Endometrial microvascular endothelial cells (primary cell): ENCODE data around the gene SNRPA1. TPM values are rescaled to one million over a fixed set of nuclear protein-coding genes. Genes with fewer than 3 reads are reported as not detected.

Experiments used
- in situ Hi-C: cut with HindIII; loops from 2 replicates; pipeline ENCODE4 v1.10.0; 2017; ENCODE audit warnings: low sequenced_read_pairs, low pct_unique_long_range_greater_than_20kb; ENCODE audit errors: inconsistent ontology term
- total RNA-seq: library from RNA; depleted of rRNA; stranded (reverse); fragments of >200 nt; gene quantifications from one replicate; pipeline ENCODE4 v1.2.3, GENCODE V29; 2015; ENCODE audit errors: inconsistent ontology term

The SNRPA1 gene
- total RNA-seq, 1 donor from 2014 or later, result 59.7 TPM

DNA sequence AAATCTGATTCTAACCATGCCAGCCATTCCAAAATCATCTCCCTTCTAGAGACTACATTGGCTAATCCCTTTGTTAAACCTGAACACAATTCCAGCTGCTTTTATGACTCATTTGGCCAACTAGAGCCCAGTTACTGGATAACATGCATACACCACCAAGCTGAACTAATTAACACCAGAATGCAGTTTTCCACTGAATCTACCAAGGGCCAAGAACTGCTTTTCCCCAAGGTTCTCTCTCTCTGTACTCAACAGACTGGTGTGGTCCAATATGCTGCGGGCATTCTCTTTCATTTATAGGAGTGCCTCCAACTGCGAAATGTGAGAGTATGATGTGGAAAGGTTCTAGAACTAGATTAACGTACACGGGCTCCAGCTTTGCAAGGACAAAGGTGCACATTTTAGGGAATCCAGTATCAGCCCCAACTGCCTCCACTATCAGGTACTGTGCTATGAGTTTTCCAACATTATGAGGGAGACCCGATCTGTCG, 44.7 kb downstream of the SNRPA1 start:
- in situ Hi-C loops, result no loop called here

DNA sequence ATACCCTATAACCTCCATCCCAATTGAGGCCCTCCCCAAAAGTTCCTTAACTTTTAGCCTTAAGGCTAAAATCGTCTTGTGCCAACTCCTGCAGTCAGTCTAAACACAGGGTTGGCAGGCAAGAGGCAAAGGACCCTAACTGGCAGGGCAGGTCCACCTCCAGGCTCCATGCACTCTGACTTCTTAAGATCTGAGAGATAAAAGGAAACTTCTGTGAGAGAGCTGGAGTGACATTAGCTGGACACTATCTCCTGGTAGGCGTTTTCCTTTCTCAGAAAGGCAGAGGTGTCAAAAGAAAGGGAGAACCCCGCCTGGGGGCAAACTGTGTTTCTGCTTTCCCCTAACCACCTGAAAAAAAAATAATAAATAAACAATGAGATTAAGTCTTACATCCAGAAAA, 46.8 kb downstream of the SNRPA1 start:
- in situ Hi-C loops, result no loop called here

DNA sequence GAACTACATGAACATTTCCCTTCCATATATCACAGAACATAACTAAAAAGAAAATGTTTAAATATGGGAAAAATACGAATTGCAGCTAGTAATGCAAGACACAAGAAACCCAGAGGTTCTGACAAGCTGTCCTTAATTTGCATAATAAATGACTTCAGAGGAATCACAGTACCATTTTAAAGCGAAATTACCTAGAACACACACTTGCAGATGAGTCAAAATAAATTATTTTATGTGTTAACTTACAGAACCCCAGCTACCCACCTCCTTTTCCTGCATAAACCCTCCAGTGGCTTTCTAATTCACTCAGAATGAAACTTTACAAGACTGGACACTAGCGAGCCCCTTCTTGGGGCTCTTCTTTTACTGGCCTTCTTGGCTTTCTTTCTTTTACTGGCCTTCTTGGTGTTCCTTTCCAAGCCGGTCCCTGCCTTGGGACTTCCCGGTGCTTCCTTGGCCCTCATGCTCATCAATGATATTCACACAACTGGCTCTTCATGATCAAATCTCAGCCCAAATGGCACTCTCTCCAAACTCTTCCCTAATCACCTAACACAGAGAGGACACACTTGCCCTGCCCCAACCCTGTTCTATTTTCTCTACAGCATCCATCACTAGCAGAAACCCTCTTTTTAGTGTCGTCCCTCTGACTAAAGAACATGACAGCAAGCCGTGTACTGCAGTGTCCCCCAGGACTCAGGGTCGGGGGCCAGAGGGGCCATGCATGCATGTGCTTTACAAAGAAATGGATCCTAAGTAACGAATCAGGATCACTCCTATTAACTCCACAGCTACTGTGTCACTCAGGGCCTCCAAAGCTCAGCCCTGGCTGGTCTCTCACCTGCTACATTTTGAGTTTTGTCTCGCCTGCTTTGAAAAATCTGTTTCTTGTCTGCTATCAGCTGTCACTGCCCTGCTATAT, 48.0 kb downstream of the SNRPA1 start:
- in situ Hi-C loops, result no loop called here

DNA sequence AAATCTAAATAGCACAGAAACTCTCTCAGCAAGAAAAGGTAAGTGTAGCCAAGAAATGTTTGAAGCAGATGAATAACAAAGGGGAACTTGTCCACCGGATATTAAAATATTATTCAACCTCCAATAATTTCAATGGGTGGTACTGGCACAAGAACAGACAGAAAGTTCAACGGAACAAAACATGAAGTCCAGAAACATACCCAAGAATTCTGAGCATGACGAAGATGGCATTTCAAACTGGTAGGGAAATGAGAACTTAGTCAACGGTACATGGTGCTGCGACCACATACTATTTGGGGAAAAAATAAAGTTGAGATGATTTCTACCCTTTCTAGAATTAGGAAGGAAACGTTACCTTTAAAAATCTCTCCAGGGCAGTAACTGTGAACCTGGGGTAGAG, 48.7 kb downstream of the SNRPA1 start:
- in situ Hi-C loops, result no loop called here

GRCh38 chr15:101244889-101245668, 50.0 kb downstream of the SNRPA1 start:
- in situ Hi-C loops, result loop anchor here (5.0 kb wide), 1 partner anchor 38 kb away; no protein-coding TSS in a partner anchor

- in situ Hi-C loops, result loop anchor here (5.0 kb wide), 1 partner anchor 37 kb away; no protein-coding TSS in a partner anchor
These were observed 50.8 kb downstream of the SNRPA1 start for GRCh38 chr15:101244036-101244781.

GRCh38 chr15:101243420-101243819, 51.6 kb downstream of the SNRPA1 start:
- in situ Hi-C loops, result loop anchor here (5.0 kb wide), 1 partner anchor 36 kb away; no protein-coding TSS in a partner anchor

DNA sequence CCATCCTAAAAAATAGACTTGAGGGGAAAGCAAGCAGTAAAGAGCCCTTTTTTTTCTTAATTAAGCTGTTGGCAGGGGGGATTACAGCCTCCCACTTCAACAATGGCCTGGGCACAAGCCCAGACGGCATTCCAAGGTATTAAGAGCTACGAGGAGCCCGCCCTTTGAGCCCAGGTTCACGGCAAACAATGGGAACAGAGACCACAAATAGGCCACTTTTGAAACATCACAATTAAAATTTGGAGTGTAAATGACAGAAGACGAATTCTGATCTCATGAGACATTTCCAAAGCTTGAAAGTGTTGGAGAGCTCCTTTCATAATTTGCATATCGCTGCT, 52.1 kb downstream of the SNRPA1 start:
- in situ Hi-C loops, result loop anchor here (5.0 kb wide), 1 partner anchor 36 kb away; no protein-coding TSS in a partner anchor

DNA sequence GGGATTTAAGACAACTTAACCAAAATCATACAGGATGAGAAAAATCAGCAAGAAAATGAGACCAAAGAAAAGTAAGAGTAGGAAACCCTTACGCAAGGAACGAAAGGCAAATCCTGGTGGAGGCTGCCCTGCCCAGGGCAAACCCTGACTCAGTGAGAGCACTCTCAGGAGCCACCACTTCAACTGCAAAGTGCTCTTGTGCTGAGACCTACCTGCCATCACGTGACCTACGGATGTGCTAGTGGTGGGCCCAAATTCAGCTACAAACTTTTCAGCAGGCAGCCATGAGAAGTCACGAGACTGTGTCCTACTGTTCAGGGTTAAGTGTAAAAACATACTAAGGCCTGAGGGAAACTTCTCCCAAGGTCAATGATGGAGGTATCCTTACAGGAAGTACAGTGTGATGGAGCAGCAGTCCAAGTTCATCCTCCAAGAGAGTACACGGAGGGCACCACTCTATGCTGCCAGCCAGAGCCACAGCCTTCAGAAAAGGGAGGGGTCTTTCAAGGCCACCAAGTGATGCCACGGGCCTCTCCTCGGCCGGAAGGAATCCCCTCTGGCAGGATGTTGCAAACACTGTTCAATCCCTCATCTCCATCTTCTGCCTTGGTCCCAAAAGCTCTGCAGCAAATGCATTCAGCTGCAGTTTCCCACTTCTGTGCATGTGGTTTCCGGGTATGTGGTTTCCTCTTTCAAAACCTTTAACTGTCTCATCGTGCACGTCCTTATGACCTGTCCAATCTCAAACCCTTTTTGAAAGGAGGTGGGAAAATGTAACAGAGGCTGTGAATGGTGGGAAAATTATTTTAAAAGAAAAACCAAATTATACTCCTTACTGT, 52.7 kb downstream of the SNRPA1 start:
- in situ Hi-C loops, result loop anchor here (5.0 kb wide), 1 partner anchor 35 kb away; no protein-coding TSS in a partner anchor

DNA sequence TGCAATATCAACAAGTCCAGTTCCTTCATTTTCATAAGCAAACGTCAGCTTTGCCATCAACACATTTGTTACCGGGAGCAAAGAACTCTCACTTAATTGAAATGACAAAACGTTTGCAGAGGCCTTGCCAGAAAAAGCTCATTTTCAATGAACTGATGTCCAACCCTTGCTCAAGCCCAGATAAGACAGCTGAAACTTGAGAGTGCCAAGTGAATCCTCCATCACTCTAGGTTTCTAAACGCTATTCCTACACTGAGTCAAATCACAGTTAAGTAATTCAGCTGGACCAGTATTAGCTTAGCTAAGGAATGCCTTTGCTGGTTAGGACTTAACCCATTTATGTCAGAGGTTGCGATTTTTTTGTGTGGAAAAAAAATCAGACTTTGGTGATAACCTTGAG, 54.7 kb downstream of the SNRPA1 start:
- in situ Hi-C loops, result loop anchor here (5.0 kb wide), 1 partner anchor 33 kb away; no protein-coding TSS in a partner anchor

DNA sequence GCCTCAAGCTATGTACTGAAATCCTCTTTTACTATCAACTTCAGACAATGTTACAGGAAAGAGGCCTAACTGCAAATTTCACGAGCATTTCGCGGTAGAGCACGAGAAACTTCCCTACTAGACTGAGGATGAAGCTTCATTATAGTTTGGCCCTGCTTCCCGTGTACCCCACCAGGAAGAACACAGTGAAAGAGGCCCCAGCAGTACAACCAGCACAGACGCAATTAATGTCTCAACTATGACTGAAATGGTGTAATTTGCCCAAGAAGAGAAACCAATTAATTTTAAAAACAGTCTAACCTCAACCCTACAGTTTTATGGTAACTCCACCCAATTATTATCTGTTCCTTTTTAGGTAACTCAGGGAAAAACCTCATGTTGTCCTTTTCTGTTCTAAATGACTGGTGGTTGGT, 55.3 kb downstream of the SNRPA1 start:
- in situ Hi-C loops, result loop anchor here (5.0 kb wide), 1 partner anchor 32 kb away; no protein-coding TSS in a partner anchor

- in situ Hi-C loops, result no loop called here
These were observed 57.8 kb downstream of the SNRPA1 start for GRCh38 chr15:101237251-101237650.

GRCh38 chr15:101233651-101234280, 61.3 kb downstream of the SNRPA1 start:
- in situ Hi-C loops, result no loop called here

GRCh38 chr15:101232677-101233076, 62.4 kb downstream of the SNRPA1 start:
- in situ Hi-C loops, result no loop called here
